OCI-M1 (cell line): ENCODE results near the gene RFC1.
"Not testable (repeated sequence)": the region's sequence is repeated elsewhere in the genome, so short reads cannot be mapped to it uniquely, and the experiment has no call there.

Source experiments
- DNase-seq: peaks from one replicate; lab custom pipeline; 2025; lab: John Stamatoyannopoulos, UW

Gene RFC1

GRCh38 chr4:39354254-39354552 is 12.0 kb downstream of the RFC1 start:
- DNase-seq: peak; percentile 47

- DNase-seq: peak; percentile 75
These were observed 12.5 kb downstream of the RFC1 start for GRCh38 chr4:39353478-39354253.

DNA sequence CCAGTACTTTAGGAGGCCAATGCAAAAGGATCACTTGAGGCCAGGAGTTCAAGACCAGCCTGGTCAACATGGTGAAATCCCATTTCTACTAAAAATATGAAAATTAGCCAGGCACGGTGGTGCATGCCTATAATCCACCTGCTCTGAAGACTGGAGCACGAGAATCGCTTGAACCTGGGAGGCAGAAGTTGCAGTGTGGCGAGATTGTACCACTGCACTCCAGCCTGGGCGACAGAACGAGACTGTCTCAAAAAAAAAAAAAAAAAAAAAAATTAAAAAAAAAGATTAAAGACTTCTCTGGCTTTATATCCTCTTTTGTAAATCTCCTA is 13.0 kb downstream of the RFC1 start:
- DNase-seq: not testable (repeated sequence)

- DNase-seq: no peak
These were observed 16.8 kb downstream of the RFC1 start for GRCh38 chr4:39349326-39349725.

DNA sequence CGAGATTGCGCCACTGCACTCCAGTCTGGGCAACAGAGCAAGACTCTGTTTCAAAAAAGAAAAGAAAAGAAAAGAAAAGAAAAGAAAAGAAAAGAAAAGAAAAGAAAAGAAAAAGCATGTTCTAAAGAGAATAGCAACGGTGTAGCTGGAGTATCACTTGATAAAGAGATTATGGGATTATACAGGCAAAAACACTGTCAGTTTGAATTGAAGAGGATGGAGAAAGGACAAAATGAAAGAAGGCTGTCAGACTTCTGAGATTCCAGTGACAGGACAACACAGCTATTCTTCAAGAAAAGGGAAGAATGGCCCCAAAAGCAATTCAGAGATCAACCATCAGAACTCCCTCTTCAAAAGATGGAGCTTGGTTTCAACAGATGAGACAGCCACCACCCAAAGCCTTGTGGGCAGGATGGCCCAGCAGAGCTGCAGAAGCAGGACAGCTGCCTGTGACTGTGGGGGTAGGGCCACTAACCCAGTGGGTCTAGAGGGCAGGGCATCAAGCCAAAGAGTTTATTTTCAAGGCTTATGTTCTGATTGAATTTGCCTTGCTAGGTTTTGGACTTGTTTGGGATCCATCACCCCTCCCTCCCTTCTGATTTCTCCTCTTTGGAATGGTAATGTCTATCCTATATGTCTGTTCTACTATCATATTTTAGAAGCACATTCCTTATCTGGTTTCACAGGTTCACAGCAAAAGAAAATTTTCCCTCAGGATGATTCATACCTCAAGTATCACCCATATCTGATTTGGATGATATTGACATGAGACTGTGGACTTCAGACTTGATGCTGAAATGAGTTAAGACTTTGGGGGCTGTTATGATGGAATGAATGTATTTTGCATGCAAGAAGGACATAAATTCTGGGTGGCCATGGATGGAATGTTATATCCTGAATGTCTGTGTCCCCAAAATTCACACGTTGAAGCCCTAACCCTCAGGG is 17.5 kb downstream of the RFC1 start:
- DNase-seq: peak; percentile 14

DNA sequence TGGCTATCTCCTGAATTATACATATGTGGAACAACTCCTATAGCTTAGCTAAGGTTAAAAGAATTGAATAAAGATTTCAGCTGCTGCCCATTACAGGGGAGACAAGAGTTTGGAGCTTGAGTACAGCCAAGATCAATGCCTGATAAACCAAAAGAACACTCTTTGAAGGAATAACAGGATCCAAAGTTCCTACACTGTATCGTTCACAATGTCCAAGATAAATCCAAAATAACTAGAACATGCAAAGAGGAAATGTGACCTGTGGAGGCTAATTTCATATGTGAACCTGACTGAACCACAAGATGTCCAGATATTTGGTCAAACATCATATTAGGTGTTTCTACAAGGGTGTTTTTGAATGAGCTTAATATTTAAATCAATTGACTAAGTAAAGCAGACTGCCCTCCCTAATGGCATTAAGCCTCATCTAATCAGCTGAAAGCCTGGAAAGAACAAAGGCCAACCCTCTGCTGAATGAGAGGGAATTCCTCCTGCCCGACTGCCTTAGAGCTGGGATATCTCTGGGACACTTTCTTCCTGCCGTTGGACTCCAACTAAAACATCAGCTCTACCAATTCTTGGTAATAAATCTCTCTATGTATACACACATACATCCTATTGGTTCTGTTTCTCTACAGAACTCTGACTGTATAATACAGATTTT is 19.2 kb downstream of the RFC1 start:
- no peak for DNase-seq

- DNase-seq: no peak
These were observed 23.4 kb downstream of the RFC1 start for GRCh38 chr4:39342731-39343130.

DNA sequence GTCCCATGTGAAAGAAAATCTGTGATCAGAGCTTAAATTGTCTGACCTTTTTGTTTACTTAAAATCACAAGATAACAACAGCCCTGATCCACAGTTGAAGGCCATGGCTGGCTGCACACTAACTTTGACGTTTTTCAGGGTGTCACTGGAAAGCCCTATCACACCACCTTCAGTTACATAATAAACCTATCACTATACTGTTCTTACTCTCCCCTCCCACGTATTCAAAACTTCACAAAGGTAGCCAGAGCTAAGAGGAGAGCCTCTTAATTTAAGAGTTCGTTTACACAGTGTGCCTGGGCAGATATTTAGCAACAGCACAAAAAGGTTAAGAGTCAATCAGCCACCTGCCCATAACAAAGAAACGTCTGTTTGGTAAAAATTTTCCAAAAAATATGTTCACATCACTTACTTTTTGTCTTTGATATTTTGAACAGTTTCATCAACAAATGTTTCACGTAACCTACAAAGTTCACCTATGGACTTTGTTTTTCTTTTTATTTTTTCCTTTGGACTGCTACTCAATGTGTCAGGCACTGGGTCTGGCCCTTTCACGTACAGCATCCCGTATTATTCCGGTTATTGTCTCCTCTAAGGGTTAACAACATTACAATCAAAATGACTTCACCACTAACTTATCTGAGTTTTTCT is 25.0 kb downstream of the RFC1 start:
- no peak for DNase-seq

GRCh38 chr4:39339968-39340367 is 26.2 kb downstream of the RFC1 start:
- no peak for DNase-seq

DNA sequence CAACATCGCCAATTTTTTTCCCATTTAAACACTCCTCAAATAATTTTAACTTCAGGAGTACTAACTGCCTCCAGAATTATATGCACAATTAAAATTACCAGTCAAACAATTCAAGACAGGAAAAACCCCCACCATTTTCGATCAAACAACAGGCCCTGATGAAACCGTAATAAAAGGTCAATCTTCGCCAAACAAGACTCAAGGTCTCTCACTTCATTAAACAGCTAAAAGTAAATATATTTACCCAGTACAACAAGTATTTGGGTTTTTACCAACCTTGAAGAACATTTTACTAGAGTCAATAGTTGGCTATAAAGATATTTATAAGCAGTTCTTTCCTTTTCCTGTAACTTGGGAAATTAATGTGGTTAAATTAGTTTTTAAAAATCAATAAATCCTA is 28.3 kb downstream of the RFC1 start:
- no peak for DNase-seq

DNA sequence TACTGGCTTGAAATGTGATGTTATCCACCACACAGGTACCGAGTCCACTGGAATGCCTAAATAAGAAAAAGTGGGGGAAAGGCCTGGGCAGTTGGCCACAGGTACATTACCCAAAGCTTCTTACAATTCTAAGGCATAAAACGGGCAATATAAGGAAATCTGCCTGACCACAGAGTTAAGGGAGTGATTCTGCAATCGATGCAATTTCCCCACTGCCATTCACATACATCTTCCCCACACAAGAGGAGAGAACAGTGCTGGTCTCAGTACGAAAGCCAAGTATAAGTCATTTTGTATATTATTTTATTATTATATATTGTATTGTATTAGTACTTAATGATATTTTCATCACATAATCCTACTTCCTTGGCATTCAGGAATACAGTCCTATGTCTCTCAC is 30.6 kb downstream of the RFC1 start:
- DNase-seq: no peak

GRCh38 chr4:39331191-39331590 is 35.0 kb downstream of the RFC1 start:
- peak; percentile 42 for DNase-seq

DNA sequence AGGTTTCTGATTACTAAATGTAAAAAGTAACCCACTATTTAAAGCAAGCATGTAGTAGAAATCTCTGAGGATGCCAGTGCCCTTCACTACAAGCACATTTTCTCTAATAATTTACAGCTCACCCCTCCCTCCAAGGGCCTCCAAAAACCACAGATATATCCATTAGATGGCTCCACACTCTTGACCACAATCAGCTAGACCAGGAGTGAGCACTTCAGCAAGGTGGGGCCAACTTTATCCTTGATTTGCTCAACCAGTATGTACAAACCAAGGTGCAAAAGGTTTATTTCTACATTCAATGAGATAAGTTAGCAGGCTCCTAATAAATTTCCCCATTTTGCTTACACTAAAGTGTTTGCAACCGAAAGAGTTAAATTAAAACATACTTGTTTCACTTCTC is 35.8 kb downstream of the RFC1 start:
- peak; percentile 3 for DNase-seq

GRCh38 chr4:39326468-39326977 is 39.6 kb downstream of the RFC1 start:
- DNase-seq: no peak

GRCh38 chr4:39324897-39325613 is 41.1 kb downstream of the RFC1 start:
- DNase-seq: no peak

GRCh38 chr4:39324446-39324845 is 41.7 kb downstream of the RFC1 start:
- no peak for DNase-seq

DNA sequence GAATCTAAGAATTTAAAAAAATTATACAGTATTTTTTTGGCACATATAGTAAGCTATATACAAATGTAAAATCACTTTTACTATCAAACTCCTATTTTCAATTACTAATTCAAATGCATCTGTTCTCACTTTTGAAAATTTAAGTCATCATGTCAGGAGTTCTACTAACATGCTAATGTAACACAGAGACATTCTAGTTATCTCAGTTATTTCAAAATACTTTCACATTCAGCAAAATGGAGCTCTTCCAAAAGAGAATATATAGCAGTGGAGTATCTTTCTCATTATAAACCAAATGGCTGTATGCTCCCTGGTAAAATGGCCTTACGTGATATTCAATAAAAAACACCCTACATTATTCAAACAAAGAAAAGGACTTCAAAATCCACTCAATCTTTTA is 42.3 kb downstream of the RFC1 start:
- DNase-seq: no peak

- no peak for DNase-seq
These were observed 45.6 kb downstream of the RFC1 start for GRCh38 chr4:39320381-39321115.

DNA sequence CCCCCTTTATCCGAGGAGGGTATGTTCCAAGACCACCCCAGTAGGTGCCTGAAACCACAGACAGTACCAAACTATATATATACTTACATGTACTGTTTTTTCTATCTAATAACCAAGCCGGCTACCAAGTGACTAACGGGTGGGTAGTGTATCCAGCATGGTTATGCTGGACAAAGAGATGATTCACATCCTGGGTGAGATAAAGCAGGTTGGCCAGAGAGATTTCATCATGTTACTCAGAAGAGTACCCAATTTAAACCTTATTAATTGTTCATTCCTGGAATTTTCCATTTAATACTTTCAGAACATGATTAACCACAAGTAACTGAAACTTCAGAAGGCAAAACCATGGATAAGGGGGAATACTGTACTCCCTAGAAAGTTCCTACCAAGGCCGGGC is 46.5 kb downstream of the RFC1 start:
- peak; percentile 20 for DNase-seq

- DNase-seq: no peak
These were observed 53.3 kb downstream of the RFC1 start for GRCh38 chr4:39312816-39313215.

DNA sequence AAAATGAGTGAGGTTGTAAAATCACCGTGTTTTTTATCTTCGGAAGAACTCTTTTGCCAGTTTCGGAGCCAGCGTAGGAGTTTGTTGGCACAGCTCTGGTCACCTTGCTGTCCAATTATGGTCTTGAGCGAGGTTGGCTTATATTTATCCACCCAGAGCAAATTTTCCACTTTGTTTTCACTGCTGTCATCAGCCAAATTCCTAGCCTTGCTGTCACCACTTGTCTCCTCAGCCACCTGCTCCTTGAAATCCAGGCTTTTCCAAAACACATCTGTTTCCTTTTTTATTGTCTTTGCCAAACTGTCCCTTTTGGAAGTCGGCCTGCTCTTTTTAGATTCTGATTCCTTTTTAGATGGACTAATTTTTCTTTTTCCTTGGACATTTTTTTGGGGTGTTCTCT is 57.6 kb downstream of the RFC1 start:
- no peak for DNase-seq
